Stimulated activated CD4-positive, alpha-beta T cell treated with anti-CD3 and anti-CD28 coated beads, Interleukin-4, amount 100 ng/mL, for 24 hours (primary cell): ENCODE results near the gene FANCE.

ENCODE experiments used
- DNase-seq: peaks from one replicate; pipeline ENCODE4 v3.0.0-alpha.2; 2020

Gene FANCE

GRCh38 chr6:35468980-35469750, 17.0 kb downstream of the FANCE start:
- no peak for DNase-seq

DNA sequence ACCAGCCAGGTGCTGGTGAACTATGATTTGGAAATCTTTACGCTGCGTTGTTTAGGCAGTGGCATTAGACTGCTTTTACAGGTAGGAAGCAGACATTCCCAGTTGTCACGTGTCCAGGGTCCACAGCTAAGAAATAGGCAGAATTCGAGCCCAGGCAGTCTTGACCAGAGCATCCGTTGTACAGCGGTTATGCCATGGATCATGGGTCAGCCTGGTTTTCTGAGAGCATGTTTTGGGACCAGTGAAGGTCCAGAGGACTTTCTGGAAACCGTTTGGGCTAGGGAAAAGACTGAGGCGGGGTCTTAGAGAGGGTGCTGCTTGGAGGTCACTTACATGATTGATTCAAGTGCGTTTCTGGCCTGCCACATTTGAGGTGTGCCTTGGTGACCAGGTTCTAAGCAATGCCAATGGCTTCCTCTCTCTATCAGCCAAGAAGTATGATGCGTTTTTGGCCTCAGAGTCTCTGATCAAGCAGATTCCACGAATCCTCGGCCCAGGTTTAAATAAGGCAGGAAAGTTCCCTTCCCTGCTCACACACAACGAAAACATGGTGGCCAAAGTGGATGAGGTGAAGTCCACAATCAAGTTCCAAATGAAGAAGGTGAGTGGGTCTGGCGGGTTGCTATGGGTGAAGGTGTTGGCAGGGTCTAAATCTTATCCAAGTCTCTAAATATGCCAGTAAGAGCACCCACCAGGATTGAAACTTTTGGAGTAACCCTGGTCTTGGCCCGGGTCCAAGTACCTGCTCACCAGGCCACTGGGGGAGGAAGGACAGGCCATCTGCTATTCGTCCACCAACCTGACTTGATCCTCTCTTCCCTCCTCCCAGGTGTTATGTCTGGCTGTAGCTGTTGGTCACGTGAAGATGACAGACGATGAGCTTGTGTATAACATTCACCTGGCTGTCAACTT, 17.9 kb downstream of the FANCE start:
- DNase-seq, result no peak

GRCh38 chr6:35470663-35471120, 18.6 kb downstream of the FANCE start:
- no peak for DNase-seq

GRCh38 chr6:35471836-35472345, 19.8 kb downstream of the FANCE start:
- no peak for DNase-seq

DNA sequence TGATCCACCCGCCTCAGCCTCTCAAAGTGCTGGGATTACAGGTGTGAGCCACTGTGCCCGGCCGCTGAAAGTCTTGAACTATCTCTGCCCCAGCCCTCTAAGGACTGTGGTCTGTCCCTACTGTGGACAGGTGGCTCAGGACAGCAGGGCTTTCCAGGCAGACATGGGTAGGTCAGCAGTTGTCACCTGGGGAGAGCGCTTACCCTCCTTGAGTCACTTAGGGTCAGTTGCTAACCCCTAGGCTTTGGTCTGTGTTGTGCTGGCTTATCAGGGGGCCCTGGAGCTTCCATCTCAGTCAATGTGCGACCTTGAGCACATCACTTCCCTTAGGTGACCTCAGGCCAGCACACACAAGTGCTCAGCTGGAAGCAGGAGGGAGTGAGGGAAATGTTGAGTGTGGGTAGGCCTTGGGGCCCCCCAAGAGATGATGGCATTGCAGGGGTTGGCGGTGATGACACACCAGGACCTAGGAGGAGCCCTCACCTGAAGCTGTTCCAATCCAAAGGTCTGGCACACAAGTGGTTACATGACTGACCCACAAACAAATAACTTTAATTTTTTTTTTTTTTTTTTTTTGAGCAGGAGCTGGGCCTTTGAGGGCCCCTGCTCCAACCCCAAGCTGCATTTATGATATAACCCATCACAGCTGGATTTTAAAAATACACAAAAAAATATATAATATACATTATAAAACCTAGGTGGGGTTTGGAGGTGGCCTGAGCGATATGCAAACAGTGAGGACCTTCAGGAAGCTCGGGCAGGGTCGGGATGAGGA, 21.1 kb downstream of the FANCE start:
- DNase-seq, result no peak

- no peak for DNase-seq
Measured at GRCh38 chr6:35473850-35474130, 21.7 kb downstream of the FANCE start.

DNA sequence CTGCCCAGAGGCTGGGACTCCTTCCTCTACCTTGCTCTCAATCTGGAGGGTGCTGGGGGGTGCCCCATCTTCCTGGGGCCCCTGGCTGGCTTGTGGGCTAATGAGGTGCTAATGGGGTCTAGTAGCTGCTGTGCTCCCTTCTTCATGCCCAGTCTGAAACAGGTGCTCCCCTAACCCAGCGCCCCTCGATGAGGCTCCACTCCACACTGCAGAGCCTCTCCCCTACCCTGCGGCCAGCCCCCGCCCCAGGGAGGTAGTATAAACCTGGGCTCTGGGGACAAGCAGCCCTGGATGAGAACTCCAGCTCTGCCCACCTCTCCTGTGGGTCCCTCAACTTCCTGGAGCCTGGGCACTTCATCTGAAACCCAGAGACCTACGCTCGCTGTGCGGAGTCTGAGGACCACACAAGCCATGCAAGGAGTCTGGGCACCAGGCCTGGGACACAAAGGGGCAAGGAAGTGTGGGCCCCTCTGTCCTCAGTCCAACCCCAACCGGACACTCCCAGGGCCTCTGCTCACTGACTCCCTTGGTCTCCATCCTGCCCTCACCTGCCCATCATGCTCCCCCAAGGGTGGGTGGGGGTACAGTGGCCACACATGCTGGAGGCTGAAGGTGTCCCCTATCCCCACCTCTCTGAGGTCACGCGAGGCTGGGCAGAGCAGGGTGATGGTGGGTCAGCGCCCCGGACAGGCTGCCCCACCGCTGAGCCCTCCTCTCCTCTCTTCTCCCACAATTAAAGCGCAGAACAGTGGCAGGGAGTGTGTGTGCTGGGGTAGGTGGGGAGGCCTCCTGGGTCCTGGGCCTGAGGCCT, 22.2 kb downstream of the FANCE start:
- DNase-seq, result no peak

GRCh38 chr6:35474942-35475570, 22.9 kb downstream of the FANCE start:
- DNase-seq, result no peak

DNA sequence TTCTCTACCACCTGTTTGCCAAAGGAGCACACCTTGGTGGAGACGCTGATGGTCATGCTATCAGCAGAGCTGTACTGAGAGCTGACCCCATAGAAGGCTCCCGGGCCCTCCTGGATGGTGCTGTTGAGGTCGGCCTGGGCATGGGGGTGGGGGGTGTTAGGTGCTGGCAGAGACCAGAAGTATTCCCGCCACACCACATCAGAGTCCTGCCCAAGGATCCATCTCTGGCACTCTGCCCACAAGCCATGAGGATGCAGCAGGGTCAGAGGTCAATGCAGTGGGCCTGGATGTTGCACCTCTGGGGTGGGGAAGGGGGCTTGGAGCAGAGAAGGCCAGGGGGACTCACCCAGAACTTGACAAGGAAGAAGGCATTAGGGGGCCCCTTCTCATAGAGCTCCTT, 23.4 kb downstream of the FANCE start:
- DNase-seq, result no peak

DNA sequence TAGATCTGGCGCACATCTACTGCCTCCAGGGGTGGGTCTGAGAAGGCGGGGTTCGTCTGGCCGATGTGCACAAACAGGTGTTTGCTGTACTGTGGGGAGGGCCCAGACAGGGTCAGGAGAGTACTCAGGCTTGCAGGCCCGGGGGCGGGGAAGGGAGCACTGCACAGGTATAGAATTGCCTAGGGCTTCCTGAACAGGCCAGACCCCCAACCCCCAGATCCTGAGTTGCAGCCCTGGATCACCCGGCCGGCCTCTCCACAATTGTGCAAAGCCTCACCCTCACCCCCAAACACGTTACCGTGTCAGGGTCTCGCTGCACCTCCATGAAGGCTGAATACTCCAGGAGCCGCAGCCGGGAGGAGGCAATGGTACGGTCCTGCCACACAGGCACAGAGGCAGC, 23.9 kb downstream of the FANCE start:
- peak; percentile 15 for DNase-seq

DNA sequence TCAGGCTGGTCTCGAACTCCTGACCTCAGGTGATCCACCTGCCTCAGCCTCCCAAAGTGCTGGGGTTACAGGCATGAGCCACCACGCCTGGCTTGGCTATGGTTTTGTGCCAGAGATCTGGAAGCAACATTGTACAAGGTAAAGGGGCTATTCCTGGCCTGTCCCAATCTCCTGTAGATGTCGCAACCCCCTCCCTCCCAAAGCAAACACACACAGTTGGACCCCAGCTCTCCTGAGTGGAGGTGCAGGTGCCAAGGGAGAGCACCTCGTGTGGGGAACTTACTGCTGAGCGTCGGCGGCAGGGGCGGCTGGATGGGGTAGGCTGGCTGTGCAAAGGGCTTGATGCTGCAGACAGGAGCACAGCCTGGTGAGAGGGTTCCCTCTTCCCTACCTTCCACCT, 24.9 kb downstream of the FANCE start:
- DNase-seq, result no peak

DNA sequence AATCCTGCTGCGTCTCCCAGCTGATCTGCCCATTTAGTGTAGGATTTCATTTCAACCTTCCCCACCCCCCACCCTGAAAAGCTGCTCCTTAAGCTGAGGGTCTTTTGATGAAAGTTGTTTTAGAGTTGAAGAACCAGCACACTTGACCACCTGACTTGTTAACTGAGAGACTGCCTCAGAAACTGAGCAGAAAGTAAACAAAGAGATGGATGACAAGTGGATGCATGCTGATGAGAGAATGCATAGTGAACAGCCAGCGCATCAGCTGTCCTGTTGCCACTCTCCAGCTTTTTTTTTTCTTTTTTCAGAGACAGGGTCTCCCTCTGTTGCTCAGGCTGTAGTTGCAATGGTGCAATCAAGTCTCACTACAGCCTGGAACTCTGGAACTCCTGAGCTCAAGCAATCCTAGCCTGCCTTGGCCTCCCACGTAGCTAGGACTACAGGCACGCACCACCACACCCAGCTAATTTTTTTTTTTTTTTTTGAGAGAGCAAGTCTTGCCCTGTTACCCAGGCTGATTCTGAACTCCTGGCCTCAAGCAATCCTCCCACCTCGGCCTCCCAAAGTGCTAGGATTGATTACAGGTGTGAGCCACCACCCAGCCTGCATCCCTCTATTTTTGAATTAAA, 25.5 kb downstream of the FANCE start:
- no peak for DNase-seq

- DNase-seq, result no peak
Measured at GRCh38 chr6:35478259-35478658, 26.1 kb downstream of the FANCE start.

GRCh38 chr6:35480176-35480575, 28.0 kb downstream of the FANCE start:
- no peak for DNase-seq

DNA sequence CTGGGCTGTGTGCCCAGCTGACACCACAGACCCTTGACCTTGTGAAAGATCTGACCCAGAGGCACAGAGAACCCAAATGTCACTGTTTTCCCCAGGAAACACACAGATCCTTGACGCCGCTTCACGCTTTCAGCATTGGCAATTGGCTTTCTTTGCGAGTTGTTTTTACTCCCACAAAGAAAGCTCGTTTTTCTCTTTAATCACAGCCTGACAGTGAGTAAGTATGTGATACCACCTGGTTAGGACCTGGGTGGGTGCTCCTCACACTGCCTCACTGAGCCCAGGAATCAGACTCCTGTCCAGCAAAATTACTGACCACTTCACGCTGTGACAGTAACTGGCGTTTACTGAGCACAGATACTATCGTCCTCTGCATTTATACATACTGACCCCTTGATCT, 29.1 kb downstream of the FANCE start:
- DNase-seq, result no peak

DNA sequence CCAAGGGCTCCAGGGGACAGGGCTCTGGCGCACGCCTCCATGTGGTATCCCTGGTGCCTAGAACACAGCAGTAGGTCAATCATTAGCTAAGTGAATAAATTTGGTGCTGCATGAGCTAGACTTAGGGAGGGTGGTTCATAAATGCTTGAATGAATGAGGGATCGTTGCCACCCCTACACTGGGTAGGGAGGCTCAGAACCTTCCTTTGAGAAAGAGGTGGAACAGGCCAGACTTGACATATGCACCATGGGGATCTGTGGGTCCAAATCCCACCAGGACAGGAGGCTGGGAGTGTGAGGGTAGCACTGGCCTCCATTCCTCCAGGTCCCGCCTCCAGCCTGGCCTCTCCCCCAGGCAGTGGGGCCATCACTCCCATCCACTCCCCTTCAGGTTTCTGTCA, 30.9 kb downstream of the FANCE start:
- DNase-seq, result no peak

- DNase-seq, result no peak
Measured at GRCh38 chr6:35483490-35483889, 31.4 kb downstream of the FANCE start.

- no peak for DNase-seq
Measured at GRCh38 chr6:35483893-35484645, 31.9 kb downstream of the FANCE start.

DNA sequence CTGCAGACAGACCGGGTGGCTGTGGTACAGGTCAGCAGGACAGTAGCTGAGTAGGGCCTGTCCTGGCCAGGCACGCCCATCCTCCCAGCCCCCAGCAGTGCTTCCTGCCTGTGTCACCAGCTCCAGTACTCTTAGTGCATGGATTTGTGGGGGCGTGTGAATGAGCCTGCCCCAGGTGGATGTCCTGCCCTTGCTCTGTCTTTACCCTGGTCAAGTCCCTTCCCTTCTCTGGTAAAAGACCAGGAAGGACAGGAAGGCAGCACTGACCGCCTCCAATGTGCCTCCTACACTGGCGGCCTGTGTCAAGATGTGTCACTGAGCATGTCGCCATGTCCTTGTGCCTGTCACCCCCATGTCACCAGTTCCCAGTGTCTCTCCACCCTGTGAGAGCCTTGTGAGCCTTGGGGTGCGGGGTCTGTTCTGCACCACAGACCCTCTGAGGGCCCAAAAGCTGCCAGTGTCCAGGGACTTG, 32.8 kb downstream of the FANCE start:
- DNase-seq, result no peak

DNA sequence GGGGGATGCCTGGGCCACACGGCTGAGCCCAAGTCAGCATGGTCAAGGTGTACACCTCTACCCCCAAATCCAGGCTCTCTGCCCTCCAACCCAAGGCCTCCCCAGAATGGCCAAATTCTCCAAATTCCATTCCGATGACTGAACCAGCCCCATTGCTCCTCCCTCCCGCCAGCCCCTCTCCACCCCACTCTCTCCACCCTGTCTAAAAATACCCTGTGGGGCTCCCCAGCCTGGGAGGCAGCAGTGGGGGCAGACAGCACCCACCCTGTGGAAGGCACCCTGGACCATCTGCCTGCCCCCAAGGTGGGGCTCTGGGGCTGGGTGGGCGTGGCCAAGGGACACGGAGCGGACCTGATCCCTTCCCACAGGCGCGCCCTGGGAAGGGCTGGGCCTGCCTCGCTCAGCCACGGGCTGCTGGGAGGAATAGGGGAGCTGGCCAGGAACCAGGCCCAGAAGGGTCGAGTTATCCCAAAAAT, 33.3 kb downstream of the FANCE start:
- no peak for DNase-seq
